IPS-18c (cell line): Measurements from ENCODE around the gene GJE1.
"Not testable (repeated sequence)": the region's sequence is repeated elsewhere in the genome, so short reads cannot be mapped to it uniquely, and the experiment has no call there.

Source experiments
- H3K4me3 ChIP-seq: 2 replicates; pipeline ENCODE4 v1.7.0; 2013; ENCODE audit warnings: low read depth, mild to moderate bottlenecking, low read length, moderate library complexity; ENCODE audit not compliant: insufficient read depth
- H3K9me3 ChIP-seq: one replicate; pipeline ENCODE4 v1.6.1; 2013; ENCODE audit warnings: mild to moderate bottlenecking, low read length, moderate library complexity; ENCODE audit not compliant: control insufficient read depth, insufficient read depth

The GJE1 gene

GRCh38 chr6:142155091-142155490 is 22.4 kb downstream of the GJE1 start:
- Histone ChIP-seq H3K9me3 (no peaks in the 10 kb centered on the region), H3K4me3 (no peak overlapping the region)

DNA sequence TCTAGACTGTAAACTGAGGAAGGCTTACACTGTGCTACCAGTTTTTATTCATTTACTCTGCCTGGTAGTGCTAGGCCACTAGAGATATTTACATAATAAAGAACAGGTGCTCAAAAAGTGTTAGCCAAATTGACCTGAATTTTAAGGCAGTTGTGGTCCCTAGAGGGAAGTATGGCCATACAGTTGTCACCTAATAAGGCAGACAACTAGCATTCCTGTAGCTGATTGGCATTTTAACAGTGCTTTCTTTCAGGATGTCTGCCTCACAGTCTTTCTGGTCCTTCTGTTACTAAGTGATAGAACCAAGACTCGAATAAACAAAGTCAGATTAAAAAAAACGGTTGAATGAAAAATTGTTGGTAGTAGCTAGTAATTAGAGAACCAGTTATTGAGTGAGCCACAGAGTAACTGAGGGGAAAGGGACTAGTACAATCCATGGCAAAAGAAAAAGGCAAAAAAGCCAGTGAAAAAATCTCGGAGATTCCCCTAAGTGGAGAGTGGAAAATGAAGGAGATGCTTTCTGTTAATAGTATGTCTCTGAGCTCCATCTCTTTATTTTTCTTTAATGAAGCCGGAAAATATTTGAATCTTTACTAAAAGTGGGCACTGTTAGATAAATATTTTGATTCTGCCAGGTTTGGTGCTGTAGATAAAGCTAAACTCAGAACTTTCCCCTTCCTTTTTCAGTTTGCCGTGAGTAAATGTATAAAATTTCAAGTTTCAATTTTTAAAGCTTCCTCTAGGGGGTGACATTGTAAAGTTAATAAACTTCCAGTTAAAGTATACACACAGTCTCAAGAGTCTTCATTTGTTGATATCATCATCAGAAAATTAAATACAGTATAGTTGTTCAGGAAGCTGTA is 23.4 kb downstream of the GJE1 start:
- H3K4me3 ChIP-seq = no peak overlapping the region
- no peaks in the 10 kb centered on the region for H3K9me3 ChIP-seq

GRCh38 chr6:142156758-142157068 is 24.0 kb downstream of the GJE1 start:
- H3K4me3 ChIP-seq, H3K9me3 ChIP-seq: not testable (repeated sequence)

DNA sequence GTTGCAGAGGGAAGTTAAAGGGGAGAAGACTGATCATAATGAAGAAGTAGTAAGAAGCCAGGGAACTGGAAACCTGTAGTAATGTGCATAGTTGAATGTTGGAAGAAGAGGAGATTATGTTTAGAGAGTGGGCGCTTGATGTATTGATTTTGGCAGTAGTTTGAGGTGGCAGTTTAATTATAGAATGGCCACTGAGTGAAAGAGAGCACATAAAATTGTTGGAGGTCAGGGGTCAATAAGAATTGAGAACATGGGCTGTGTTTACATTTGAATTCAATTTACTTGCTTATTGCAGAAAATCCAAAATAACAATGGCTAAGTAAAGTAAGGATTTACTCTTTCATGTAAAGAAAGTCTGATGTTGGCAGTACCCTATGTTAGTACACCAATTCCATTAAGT is 30.1 kb downstream of the GJE1 start:
- no peaks in the 10 kb centered on the region for H3K9me3 ChIP-seq
- H3K4me3 ChIP-seq = no peak overlapping the region

DNA sequence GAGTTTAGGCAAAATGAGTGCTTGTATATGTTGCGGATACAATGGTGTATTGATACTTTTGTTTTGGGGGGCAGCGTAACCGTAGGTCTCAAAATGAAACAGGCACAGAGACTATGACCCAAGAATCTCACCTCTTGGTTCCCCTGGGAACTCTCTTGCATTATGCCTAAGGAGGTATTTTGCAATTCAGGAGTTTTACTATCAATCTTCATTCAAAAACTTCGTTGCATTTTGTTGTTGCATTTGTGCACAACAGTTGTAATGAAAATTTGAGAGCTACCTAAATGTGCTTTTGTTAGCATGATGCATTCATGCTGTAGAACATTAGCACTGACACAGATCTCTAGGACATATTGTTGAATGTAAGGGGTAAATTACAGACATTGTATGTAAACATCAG is 32.5 kb downstream of the GJE1 start:
- H3K9me3 ChIP-seq = no peaks in the 10 kb centered on the region
- H3K4me3 ChIP-seq = no peak overlapping the region

GRCh38 chr6:142167071-142167470 is 34.3 kb downstream of the GJE1 start:
- H3K9me3 ChIP-seq = no peaks in the 10 kb centered on the region
- no peak overlapping the region for H3K4me3 ChIP-seq

DNA sequence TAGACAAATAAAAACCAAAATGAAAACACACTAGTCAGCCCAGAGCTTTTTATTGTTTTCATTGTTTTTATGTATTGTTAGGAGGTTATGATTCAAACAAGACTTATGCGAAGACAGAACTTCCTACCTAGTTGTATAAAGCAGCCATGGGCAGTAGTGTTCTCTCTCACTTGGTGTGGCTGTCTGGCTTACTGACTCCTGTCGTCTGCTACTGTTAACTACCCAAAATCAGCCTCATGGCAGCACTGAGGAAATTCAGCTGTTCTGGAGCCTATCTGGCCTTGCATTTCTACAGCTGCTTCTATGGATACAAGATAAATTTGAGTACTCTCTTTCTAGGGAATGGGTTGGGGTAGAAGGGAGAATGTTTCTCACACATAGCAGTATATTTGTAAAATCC is 34.8 kb downstream of the GJE1 start:
- H3K4me3 ChIP-seq = no peak overlapping the region
- no peaks in the 10 kb centered on the region for H3K9me3 ChIP-seq

DNA sequence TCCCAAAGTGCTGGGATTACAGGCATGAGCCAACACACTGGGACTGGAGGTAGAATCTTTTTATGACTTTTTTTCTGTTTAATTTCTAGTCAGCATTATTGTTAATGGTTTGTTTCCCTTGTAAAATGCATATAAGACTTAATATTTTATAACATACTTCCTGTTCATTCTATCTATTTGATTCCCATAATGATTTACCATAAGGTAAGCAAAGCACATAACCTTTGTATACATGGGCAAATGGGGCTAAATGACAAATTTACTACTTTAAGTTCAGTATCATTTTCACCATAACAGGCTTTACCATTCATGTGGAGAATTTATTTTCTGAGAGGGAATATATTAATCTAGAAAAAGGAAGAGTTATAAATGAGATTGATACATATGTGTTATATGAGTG is 38.6 kb downstream of the GJE1 start:
- no peak overlapping the region for H3K4me3 ChIP-seq
- no peaks in the 10 kb centered on the region for H3K9me3 ChIP-seq

DNA sequence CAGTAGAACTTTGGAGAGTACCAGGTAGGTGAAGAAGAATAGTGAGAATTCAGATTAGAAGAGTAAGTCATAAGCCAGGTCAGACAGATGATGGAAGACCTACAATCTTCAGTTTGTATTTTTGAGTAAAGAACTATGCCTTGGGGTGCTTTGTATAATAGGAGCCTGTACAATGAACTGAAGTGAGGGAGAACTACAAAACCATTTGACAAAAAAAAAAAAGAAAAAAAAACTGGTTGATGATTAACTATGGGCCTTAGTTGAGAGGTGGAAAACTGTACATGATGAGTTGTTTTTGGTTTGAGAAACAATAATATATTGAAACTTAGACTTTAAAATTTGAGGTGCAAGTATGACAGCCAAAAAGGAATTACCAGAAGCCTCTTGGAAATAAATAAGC is 40.0 kb downstream of the GJE1 start:
- Histone ChIP-seq H3K9me3 (no peaks in the 10 kb centered on the region), H3K4me3 (no peak overlapping the region)

DNA sequence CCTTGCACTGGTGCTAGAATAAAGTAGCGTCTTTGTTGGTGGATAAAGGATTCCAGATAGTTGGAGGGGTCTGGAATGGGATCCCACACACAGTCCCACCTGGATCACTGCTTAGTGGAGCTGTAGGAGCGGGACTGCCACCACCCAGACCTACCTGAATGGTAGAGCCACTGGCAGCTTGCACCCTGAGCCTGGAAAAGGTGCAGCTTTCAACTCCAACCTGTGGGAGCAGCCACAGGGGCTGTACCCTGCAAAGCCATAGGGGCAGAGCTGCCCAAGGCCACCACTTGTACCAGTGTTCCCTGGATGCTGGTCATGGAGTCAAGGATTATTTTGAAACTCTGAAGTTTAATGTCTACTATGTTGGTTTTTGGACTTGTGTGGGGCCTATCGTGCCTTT is 41.3 kb downstream of the GJE1 start:
- Histone ChIP-seq H3K9me3 (no peaks in the 10 kb centered on the region), H3K4me3 (no peak overlapping the region)

- H3K4me3 ChIP-seq = no peak overlapping the region
- H3K9me3 ChIP-seq = no peaks in the 10 kb centered on the region
These were observed 42.0 kb downstream of the GJE1 start for GRCh38 chr6:142174703-142175102.

- no peak overlapping the region for H3K4me3 ChIP-seq
- no peaks in the 10 kb centered on the region for H3K9me3 ChIP-seq
These were observed 45.4 kb downstream of the GJE1 start for GRCh38 chr6:142178129-142178528.

GRCh38 chr6:142182004-142182403 is 49.3 kb downstream of the GJE1 start:
- no peaks in the 10 kb centered on the region for H3K9me3 ChIP-seq
- H3K4me3 ChIP-seq = no peak overlapping the region

DNA sequence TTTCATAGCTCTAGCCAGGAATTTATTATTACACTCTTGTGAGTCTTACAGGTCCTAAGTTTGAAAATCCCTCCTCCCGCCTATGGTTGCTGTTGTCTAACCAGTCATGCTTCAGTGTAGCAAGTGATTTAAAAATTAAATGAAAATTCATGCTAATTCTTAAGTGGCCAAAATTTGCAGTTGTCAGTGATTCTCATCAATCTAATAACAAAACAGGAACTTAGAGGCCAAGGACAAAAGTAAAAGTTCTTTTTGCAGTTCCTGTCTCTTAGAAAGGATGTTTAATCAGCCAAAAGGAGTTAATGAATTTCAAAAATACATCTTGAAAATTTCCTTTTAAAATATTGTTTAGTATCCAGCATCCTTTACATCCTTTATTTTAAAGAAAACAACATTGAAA is 50.6 kb downstream of the GJE1 start:
- no peaks in the 10 kb centered on the region for H3K9me3 ChIP-seq
- H3K4me3 ChIP-seq = no peak overlapping the region

GRCh38 chr6:142184307-142184706 is 51.6 kb downstream of the GJE1 start:
- Histone ChIP-seq H3K4me3 (no peak overlapping the region), H3K9me3 (no peaks in the 10 kb centered on the region)
